UCSD-AML1 (cell line): ENCODE results near the gene UCMA.

ENCODE experiments used
- DNase-seq: peaks from one replicate; lab custom pipeline; 2025; ENCODE audit not compliant: unreplicated experiment; lab: John Stamatoyannopoulos, UW

UCMA gene

DNA sequence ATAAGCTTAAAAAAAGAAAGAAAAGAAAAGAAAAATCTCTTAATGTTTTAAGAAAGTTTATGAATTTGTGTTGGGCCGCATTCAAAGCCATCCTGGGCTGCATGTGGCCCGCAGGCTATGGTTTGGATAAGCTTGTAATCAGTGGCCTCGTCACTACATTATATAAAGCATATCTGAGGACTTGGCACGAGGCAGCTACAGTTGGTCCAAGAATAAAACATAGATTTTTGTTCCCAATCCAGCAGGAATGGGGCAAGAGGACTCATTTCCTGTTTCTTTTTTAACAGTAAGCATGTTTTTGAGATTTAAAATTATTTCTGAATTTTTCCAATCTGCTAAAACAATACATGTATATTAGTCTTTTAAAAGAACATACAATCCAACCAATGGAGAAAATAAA, 44.2 kb downstream of the UCMA start:
- no peak for DNase-seq

DNA sequence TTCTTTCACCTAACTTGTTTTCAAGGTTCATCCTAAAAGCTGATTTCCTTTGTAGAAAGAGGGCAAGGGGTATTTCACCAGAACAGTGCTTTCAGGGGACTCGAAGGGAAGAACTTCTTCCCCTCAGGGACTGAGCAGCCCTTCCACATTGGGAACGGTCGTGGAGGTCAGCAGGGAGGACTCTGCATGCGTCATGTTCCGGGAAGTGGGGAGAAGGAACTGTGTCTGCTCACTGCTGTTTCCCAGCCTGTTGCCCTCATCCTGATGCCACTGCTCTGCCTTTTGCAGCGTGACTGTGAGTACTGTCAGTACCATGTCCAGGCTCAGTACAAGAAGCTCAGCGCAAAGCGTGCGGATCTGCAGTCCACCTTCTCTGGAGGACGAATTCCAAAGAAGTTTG, 45.6 kb downstream of the UCMA start:
- no peak for DNase-seq

DNA sequence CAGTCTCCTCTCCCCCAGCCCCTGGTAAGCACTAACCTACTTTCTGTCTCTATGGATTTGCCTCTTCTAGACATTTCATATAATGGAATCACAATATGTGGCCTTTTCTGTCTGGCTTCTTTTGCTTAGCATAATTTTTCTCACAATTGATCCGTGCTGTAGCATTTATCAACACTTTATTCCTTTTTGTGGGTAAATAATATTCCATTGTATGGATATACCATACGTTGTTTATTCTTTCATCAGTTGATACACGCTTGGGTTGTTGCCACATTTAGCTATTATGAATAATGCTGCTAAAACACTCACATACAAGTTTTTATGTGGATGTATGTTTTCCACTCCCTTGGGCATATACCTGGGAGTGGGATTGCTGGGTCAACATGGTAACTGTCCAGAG, 47.0 kb downstream of the UCMA start:
- DNase-seq = no peak

DNA sequence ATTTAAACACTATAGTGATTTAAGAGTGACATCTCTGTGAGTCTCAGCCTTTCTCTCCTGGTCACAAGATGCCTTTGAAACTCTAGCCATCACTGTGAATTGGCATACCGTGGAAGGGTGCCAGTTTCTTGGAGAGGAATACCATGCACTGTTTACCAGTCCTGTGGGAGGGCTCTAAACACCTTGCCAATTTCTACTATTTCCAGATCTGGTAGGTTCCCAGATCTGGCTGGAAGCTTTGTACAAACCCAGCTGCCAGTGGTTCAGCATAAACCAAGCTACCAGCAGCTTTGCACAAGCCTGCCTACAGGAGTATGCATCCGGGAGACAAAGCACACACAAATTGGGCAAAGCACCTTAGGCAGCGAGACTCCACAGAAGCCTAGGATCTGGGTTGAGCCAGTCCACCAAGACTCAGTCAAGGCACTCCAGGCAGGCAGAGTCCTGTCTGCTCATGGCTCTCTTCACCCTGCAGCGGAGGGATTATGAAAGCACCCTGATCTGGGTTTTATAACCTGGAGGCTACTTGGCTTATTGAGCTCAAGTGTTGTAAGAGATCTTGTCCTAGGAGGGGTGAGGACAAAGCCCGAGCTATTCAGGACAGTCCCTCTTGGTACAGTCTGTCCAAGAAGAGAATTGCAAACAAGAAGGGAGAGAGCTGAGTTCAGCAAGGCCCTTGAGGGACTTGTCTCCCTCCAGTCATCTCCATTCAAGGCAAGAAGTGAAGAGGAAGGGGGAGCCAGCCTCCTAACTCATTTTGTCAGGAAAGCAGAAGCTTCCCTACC, 49.3 kb downstream of the UCMA start:
- no peak for DNase-seq

DNA sequence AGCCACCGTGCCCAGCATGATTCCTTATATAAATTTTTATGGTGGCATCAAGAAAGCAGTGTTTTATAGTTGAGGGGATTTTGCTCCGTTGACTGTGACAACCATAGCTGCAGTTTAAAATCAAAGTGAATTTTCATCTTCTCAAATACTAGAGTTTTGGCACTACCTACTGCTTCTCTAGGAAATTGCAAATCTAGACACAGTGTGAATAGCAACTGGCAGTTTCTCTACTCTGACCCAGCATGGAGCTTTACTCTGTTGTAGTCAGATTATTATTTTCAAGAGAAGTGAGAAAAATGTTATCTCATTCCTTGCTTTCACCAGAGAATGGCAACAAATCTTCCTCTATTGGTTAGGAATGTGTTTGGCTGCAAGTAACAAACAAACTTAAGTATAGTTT, 49.9 kb downstream of the UCMA start:
- no peak for DNase-seq

DNA sequence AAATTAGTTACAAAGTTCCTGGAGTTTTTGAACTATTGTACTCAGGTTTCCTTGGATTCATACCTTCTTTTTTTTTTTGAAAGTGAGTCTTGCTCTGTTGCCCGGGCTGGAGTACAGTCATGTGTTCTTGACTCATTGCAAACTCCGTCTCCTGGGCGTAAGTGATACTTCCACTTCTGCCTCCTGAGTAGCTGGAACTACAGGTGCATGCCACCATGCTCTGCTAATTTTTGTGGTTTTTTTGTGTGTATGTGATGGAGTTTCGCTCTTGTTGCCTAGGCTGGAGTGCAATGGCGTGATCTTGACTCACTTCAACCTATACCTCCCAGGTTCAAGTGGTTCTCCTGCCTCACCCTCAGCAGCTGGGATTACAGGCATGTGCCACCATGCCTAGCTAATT, 50.5 kb downstream of the UCMA start:
- DNase-seq = no peak

DNA sequence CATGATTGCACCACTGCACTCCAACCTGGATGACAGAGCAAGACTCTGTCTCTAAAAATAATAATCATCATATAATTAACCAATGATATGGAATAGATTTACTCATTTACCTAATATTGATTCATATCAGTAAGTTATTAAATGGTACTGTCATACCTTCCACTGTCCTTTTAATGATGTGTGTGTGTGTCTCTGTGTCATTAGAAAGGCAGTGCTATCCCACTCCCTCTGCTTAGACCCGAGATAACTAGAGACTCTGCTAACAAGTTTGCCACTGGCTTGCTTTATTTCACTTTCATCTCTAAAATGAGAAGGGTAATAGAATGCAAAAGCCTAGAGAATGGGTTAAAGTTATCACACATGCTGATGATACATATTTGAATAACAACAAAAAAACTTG, 51.8 kb downstream of the UCMA start:
- no peak for DNase-seq

DNA sequence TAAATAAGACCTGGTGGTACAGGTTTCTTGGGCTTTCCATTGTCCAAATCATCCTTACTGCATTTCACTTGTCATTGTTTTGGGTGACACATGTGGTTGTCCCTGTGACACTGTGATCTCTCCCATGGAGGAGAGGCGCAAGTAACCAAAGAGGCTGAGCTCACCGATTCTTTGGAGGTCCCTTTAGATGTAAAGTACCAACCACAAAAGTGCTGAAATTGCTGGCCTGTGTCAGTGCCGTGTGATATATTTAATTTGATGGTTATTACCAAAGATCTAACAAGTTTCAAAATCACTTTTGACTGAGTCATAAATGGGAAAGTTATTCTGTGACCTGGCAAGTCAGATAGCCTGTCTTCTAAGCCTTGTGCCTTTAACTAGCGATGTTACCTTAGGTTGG, 53.4 kb downstream of the UCMA start:
- no peak for DNase-seq

DNA sequence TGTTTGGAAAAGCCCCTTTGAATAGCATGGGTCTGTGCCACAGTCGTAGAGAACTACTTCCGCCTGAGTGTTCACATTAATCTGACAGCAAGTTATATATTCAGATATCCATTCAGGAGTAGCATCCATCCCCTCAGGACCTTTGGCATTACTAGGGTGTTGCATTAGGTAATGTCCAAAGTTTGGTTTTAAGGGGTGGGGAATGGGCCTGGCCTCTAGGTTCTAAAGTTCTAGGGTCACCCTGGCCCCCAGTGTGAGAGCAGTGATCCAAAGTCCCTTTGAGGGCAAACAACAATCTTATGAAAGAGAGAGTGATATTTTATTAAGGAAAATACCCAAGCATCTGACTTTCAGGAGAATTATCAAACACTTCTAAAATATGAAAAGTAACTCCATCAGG, 60.6 kb downstream of the UCMA start:
- DNase-seq = no peak
